HG03066 (cell line): ENCODE measurements around the gene TUBAL3.

Experiments used
- ATAC-seq: cut with Tn5 transposase; IDR thresholded peaks from one replicate; pipeline ENCODE4 v1.9.1; 2021; ENCODE audit warnings: low read depth; ENCODE audit not compliant: unreplicated experiment

Gene TUBAL3

DNA sequence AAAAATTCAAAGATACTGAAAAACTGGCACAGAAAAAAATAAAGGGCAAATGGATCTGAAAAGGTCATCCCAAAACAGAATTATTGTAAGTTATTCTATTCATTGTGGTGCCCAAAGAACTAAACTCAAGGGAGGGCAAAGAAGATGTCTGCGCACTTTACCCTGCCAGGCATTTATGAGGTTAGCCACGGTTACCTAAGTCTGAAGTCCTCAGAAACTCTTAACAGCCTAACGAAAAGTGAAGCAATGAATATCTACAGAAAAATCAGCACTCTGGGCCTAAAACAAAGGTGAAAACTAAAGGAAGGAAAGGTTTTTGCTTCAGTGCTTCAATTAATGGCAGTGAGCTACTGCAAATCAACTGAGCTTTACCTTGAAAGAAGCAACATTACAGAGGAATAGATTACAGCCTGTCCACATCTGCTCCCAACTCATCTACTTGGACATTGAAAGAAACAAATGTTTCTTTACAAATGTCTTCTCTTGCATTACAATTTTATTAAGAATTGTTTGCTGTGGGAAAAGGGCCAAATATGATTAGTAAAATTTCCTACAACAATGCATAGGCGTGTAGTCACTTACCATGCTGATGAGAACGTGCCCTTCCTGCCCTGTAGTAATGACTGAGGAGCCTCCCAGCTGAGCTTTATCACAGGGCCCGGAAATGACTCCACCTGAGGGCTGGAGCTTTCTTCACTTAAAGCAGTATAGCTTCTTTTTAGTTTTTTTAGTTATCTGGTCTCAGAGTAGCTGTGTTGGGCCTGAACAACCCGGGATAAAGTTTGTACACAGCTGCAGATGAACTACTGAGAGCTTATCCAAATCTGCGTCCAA lies at the start of gene TUBAL3:
Gene TUBAL3, minus strand, starts transcription at position 621 of the 834 bp plus-strand sequence. Its CDS starts 36 bp downstream, at position 585.
- ATAC-seq = no peak

DNA sequence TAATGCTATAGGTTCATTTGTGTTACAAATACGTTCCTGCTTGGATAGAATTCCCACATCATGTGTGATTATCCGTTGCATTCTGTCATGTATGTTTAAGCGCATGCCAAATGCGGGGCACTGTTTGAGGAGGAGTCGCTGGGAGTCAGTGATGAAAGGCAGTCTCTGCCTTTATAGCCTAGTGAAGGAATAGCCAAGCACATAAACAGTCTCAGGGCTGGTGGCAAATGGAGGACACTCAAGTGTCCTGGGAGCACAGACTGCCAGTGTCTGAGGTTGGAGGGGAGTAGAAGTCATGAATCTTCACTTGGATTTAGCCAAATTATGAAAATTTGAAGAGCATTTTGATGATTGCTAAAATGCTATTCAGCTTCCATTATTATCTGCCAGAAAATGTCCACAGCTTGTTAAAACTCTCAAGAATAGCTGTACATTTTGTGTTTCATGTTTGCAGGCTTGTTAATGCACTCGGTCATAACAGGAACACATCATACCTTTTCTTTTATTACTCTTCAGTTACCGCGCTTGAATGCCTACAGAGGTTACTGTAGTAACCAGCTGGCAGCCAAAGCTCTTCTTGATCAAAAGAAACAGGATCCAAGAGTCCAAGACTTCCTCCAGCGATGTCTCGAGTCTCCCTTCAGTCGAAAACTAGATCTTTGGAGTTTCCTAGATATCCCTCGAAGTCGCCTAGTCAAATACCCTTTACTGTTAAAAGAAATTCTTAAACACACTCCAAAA lies 49.3 kb upstream of the TUBAL3 start:
- no peak for ATAC-seq

DNA sequence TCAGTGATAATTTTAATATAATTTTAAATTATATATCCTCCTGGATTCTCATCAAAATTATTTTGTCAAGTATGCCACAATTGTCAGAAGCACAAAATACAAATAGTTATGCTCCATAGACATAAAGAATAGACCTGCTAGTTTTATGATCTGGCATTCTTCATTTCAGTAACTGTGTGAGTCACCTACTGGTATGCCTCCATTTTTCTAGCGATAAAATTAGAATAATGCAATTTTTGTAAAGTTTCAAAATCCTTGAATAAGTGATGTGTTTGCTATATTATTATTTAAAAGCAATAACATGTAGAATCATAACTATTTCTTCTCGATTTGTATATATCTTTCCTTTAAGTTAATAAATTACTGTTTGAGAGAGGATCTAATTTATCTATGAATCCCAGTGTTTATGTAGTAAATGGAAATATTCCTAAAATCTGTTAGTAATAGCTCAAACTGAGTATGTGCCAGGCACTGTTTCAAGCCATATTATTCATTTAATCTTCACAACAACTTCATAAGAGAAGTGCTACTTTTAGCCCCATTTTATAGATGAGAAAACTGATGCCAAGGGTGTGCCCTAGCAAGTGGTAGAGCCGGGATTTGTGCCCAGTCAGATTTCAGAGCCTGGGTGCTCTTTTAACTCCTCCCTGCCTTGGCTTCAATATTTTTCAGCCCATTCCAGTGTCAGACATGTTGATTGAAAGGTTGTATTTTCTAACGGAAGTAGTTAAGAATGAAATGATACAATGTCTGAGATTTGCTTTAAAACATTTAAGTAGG lies 46.2 kb upstream of the TUBAL3 start:
- no peak for ATAC-seq

DNA sequence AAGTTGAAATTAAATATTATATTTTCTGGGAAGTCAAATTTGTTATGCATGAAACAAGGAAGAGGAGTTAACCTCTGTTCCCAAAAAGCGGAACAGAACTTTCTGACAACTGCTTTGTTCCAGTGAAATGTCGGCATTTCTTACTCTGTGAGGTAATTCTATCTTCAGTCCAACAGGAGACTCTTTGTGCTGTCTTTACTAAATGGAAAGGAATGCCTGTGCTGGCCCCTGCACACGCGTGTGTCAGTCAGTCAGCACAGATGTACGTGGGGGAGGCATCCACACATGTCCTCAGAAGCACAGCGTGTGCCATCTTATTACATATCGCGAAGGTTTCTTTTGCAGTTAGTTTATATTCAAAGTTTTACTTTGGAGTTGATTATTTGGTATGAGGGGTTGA lies 45.2 kb upstream of the TUBAL3 start:
- no peak for ATAC-seq

DNA sequence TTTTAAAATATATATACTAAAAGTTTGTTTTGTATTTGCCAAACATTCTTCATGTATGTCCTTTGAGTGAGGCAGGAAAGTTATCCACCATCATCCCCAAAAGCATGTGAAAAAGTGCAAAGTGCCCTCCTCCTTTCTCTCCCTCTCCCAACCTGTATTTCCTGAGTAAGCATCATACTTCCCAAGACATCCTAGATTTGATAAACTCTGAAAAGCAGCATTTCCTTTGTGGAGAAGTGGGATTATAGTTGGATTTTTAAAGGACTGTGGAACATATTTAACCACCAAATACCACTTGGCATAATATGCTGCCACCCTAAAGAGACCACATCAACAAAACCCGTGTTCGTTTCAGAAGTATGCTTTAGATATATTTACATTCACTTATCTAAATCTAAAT lies 44.6 kb upstream of the TUBAL3 start:
- ATAC-seq = no peak

DNA sequence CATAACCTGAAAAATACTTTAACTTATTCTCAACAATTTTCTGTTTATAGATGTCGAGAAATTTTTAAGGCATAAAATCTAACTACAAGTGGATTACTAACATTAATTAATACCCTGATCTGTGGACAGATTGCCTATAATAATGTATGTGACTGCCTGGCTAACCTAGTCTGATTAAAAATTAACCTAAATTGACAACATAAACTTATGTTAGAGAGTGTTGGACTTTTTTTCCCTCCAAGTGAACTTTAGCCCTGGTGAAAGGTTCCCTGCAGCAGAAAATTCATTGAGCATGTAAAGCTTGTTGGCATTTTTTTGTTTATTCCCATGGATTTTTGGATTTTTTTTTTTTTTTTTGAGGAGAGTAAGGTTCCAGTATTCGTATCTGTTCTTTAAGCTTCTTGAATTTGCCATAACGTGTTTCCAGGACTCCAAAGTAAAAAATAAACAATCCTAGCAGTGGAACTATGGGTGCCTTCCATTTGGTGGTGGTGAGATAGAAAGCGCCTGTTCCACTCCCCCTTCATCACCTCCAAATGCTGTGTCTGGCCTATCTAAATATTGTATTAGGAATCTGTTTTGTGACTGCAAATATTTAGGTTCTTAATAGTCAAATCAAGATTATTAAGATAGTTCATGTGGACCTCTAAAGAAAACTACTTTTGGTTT lies 43.8 kb upstream of the TUBAL3 start:
- no peak for ATAC-seq

DNA sequence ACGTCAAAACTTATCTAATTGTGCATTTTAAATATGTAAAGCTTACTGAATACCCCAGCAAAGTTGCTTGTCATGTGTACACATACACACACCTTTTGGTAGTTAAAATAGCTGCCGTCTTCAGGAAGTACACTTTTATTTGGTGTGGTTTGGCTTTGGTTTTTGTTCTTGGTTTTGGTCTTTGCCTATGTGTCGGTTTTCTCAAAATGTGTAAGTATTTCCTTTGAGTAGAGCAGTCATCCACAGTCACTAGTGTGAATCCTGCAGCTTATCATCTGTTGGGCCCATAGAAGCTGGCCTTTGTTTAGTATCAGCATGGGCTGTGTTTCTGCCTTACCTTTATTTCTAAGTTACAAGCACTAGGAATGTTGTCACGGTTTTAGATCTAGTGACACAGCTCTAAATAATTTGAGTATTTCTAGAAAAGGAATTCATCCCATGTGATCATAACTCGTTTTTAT lies 43.0 kb upstream of the TUBAL3 start:
- ATAC-seq = peak; percentile 47

DNA sequence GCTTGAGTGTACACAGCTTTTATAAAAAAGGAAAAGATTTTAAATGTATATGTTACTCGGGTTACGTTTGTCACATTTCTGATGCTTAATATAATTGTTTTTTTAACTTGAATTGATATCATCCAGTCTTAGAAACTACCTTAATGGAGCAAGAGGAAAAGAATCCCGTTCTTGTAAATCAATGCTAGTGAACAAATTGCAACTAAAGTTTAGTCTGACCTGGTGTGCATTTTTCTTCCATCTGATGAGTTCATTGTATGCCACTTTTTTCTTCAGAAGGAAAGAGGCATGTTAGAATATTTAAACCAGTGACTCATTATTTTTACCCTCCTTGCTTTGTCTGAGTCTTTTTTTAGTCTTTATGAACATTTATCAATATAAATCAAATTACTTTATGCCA lies 42.4 kb upstream of the TUBAL3 start:
- no peak for ATAC-seq

DNA sequence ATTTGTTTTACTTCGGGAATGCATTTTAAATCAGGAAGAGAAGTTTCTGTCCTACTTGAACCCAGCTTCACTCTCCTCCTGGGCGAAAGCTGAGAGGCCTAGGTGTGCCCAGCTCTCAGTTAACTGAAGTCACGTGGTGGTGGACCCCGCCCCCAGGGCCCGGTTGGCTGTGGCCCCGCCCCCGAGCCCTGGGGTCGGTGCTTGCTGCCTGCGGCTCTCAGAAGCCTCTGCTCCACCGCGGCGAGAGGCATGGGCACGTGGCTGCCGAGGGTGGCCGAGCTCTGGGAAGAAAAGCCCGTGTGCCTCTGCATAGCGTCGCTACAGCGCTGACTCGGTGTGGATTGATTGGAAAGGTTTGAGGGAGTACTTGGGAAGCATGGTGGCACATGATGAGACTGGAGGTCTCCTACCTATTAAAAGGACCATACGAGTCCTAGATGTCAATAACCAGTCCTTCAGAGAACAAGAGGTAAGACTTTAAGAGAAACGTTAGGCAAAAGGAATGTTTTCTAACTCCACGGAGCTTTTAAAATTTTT lies 41.8 kb upstream of the TUBAL3 start:
- peak; percentile 47 for ATAC-seq

DNA sequence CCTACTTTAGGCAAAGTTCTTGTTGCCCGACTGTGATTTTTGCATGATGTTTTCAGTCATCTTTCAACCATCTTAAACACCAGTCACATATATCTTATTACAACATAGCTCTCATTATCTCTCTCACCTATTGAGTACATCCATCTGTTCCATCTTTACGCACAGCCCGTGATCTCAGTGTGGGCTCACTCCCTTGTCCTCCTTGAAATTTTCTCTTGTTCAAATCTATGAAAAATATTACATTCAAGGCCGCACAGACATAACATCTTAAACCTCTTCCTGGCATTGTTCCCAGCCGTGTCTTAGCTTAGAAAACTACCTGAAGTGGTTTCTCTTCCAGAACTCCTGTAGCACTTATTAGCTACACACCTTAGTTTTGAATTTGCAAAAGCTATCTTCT lies 40.4 kb upstream of the TUBAL3 start:
- no peak for ATAC-seq

DNA sequence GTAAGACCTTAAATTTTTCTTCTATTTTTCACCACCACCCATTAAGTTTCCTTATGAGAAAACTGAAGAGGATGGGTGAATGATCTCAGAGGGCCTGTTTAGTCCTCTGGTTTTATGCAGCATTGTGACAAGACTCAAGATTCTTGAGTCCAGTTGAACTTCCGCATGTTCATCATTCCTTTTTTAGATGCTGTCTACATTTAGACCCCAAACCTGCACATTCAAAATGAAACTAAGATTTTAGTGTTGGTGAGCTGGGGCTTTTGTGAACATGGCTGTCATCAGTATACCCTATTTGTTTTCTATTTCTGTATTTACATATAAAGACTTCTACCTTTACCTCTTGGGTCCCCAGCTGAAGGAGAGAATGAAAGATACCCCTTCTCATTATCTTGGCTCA lies 38.8 kb upstream of the TUBAL3 start:
- ATAC-seq = peak; percentile 67

DNA sequence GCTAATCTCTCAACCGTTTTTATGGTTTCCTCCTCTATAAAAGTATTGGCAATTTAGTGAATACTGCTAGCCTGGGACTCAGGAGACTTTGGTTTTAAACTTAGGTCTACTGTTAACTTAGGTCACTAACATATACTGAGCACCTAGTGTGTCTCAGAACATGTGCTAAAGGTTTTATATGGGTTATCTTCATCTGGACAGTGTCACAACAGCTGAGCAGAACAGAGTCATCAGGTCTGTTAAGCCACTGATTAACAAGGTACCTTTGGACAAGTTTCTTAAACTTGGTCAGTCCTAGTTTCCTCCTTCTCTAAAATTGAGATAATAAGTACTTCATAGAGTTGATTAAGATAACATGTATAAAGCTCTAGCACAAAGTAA lies 38.4 kb upstream of the TUBAL3 start:
- no peak for ATAC-seq

DNA sequence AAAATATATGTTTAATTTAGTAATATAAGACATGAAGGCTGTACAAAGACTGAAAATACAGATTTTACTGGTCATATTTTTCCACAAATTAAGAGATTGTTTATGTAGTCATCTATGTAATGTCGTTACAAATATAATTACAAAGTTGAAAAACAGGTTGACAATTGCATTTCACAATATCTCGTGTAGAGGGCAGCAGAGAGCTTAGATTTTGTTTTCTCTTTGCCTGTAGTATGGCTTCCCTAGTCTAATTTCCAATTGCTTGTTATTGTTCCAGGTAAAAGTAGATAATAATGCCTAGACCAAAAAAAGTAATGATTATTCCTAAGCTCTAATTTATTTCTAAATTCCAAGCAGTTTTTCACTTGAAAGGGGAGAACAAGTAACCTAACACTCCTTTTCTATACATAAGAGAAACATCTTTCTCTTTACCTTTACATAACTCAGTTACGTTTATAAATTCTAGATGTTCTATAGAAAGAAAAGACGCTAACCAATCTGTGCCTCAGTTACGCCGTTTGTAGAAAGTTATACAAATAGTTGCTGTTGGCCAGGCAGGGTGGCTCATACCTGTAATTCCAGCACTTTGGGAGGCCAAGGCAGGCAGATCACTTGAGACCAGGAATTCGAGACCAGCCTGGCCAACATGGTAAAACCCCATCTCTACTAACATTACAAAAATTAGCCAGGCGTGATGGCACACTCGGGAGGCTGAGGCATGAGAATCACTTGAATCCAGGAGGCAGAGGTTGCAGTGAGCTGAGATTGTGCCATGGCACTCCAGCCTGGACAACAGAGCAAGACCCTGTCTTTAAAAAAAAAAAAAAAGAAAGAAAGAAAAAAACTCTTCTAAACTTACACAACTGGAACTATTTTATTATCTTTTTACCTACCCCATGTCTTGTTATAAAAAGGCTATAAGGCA lies 37.7 kb upstream of the TUBAL3 start:
- ATAC-seq = no peak

DNA sequence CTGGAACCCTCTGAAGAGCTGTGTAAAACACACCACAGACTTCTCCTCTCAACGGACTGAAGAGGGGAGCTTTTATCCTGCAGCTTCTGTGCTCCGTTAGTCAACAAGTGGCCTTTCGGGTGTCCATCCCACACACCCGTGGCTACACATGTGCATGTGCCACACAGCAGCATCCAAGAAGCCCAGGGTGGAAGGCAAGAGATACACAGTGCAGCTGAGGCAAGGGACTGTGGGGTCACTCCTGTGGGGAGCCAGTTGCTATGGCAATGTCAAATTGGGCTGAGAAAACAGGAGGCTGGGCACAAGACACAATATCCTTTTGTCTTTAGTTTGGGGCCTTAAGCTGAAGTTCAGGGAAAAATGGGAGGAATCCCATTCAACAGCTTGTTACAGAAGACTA lies 36.5 kb upstream of the TUBAL3 start:
- no peak for ATAC-seq

DNA sequence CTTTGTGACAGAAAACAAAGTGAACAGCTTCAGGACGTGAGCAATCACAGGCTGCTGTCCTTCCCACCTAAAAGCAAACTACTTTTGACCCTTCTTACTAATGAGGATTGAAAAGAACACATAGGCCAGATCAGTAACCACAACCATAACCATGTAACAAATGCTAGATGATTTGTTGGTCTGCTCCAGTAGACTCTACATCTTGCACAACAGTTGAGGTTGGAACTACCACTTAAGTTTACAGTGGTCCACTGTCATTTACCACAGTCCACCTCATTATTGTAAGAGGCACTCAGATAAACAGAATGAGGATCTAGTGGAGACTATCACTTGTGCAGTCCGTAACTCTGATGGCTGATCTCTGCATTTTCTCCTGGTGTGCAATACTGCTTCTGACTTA lies 35.6 kb upstream of the TUBAL3 start:
- no peak for ATAC-seq

DNA sequence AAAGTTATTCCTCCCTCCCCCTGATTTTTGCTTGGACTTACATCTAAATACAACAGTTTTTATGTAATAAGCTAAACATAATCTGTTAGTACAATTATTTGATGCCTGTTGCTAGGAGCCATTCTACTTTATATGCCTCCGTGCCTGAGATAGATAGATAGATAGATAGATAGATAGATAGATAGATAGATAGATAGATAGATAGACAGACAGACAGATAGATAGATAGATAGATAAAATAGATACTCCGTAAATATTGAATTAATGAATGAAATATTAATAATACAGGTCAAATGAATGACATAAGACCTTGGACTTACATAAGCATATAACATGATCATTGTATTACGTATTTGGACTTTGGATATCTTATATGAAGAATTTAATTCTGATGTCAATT lies 30.7 kb upstream of the TUBAL3 start:
- ATAC-seq = no peak

DNA sequence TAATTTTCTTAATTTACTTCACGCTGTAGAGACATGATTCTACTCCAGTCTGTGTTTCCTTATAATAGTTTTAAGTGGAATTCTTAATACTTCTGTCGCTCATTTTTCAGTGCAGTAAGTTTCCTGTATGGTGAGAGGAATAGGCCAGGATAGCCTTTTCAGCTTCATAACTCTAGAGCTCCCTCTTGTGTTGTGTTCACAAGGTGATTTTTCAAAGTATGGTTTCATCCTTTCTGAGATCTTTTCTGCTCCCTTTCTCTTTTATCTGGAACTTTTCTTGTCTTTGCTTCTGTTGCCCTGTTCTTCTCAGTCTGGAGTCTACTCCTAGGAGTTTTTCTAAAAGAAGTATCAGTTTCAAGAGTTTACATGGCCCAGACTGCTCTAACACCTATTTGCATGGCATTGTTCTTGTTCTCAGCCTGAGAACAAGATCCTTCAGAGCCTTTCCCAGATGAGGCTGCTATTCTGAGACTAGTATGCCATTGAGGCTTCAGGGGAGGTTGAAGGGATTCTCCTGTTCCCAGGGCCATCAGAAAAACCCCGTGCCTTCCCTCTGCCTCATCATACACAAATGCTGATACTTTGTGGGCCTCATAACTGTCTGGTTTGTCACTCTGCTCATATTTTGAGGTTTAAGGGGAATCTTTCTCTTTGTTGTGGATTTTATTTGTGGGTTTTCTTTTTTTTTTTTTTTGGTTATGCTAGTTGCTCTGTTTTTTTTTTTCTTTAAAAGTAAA lies 29.6 kb upstream of the TUBAL3 start:
- no peak for ATAC-seq

DNA sequence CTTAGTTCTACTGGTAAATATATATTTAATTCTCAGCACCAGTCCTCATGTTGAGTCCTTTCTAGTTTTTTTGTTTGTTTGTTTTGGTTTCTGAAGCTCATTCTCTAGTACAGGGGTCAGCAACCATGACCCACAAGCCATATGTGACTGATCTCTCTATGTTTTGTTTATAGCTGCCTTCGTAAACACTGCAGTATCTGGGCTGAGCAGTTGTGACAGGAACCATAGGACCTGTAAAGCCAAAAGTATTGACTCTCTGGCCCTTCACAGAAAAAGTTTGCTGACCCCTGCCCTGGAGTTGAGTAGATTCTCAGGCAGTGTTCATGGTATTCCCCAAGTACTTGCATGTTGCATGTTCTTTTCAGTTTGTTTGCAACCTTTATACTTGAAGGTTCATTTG lies 28.6 kb upstream of the TUBAL3 start:
- no peak for ATAC-seq

DNA sequence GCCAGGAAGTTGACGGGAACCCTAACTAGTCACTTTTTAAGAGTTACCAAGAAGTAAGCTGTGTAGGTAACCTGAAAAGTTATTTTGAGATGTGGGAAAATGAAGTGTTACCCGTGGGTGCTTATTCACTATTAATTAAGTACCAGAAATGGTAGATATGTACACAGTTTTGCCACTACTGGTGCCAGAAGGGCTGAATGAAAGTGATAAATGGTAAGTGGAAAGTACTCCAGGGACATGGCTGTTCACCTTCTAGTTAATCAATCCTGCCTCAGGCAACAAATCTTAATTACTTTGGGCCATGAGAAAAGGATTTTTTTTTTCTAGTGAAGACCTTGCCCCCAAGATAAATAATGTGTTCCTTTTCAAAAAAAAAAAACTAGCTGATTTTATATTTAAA lies 23.5 kb upstream of the TUBAL3 start:
- ATAC-seq = no peak
